ENCODE results near the gene ELK4. TPM values are rescaled to one million over a fixed set of nuclear protein-coding genes. Genes with fewer than 3 reads are reported as not detected.

Gene ELK4
- total RNA-seq, 1 donor from 2014 or later, result 36.6 TPM

GRCh38 chr1:205587581-205587980 lies 44.2 kb downstream of the ELK4 start:
- DNase-seq (ENCODE audit: low spot score), result no peak
- H3K27me3 Mint-ChIP-seq (ENCODE audit: insufficient read depth, low read depth), result peaks cover 9% of the 10 kb centered on the region
- peaks cover 16% of the 10 kb centered on the region for H3K4me1 Mint-ChIP-seq
- Histone ChIP-seq H3K79me2 (ENCODE audit: low read depth) (no peaks in the 10 kb centered on the region), H3K9ac (no peak overlapping the region), H3F3A (ENCODE audit: low read depth) (no peaks in the 10 kb centered on the region), H3K4me1 (no peaks in the 10 kb centered on the region), H3K36me3 (no peaks in the 10 kb centered on the region), H3K4me2 (no peak overlapping the region), H3K27me3 (peaks cover 5% of the 10 kb centered on the region), H3K27ac (no peak overlapping the region), H2AFZ (replicated peaks) (no peak overlapping the region), H3K9me3 (ENCODE audit: low read depth) (no peaks in the 10 kb centered on the region), H4K20me1 (ENCODE audit: low read depth) (no peaks in the 10 kb centered on the region), H3K4me3 (no peak overlapping the region)
- TF ChIP-seq, protein P1, sequence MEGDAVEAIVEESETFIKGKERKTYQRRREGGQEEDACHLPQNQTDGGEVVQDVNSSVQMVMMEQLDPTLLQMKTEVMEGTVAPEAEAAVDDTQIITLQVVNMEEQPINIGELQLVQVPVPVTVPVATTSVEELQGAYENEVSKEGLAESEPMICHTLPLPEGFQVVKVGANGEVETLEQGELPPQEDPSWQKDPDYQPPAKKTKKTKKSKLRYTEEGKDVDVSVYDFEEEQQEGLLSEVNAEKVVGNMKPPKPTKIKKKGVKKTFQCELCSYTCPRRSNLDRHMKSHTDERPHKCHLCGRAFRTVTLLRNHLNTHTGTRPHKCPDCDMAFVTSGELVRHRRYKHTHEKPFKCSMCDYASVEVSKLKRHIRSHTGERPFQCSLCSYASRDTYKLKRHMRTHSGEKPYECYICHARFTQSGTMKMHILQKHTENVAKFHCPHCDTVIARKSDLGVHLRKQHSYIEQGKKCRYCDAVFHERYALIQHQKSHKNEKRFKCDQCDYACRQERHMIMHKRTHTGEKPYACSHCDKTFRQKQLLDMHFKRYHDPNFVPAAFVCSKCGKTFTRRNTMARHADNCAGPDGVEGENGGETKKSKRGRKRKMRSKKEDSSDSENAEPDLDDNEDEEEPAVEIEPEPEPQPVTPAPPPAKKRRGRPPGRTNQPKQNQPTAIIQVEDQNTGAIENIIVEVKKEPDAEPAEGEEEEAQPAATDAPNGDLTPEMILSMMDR (IDR thresholded peaks at IDR 0.05), result no peak
- TF ChIP-seq EZH2 (IDR thresholded peaks at IDR 0.05), result no peak
- TF ChIP-seq EZH2phosphoT487 (IDR thresholded peaks at IDR 0.05), result no peak
- no peaks in the 10 kb centered on the region for H3K9me3 Mint-ChIP-seq
- H3K36me3 Mint-ChIP-seq, result no peaks in the 10 kb centered on the region
- H3K27ac Mint-ChIP-seq, result no peak overlapping the region
- H3K4me3 Mint-ChIP-seq, result no peak overlapping the region

GRCh38 chr1:205585835-205586785 lies 45.7 kb downstream of the ELK4 start:
- no peaks in the 10 kb centered on the region for H3K79me2 ChIP-seq (ENCODE audit: low read depth)
- no peaks in the 10 kb centered on the region for H3K4me1 ChIP-seq
- Mint-ChIP-seq H3K27ac (no peak overlapping the region), H3K27me3 (ENCODE audit: insufficient read depth, low read depth) (peaks cover 6% of the 10 kb centered on the region), H3K9me3 (no peaks in the 10 kb centered on the region), H3K4me3 (no peak overlapping the region), H3K4me1 (peaks cover 19% of the 10 kb centered on the region), H3K36me3 (no peaks in the 10 kb centered on the region)
- no peak overlapping the region for H2AFZ ChIP-seq (replicated peaks)
- H3K27ac ChIP-seq, result no peak overlapping the region
- TF ChIP-seq EZH2 (IDR thresholded peaks at IDR 0.05) (no peak), EZH2phosphoT487 (IDR thresholded peaks at IDR 0.05) (no peak)
- TF ChIP-seq, protein P1 (IDR thresholded peaks at IDR 0.05), result no peak
- H3K36me3 ChIP-seq, result no peaks in the 10 kb centered on the region
- no peaks in the 10 kb centered on the region for H4K20me1 ChIP-seq (ENCODE audit: low read depth)
- no peak overlapping the region for H3K4me2 ChIP-seq
- H3F3A ChIP-seq (ENCODE audit: low read depth), result no peaks in the 10 kb centered on the region
- no peak for DNase-seq (ENCODE audit: low spot score)
- H3K27me3 ChIP-seq, result peaks cover 5% of the 10 kb centered on the region
- no peaks in the 10 kb centered on the region for H3K9me3 ChIP-seq (ENCODE audit: low read depth)
- H3K4me3 ChIP-seq, result no peak overlapping the region
- H3K9ac ChIP-seq, result no peak overlapping the region

DNA sequence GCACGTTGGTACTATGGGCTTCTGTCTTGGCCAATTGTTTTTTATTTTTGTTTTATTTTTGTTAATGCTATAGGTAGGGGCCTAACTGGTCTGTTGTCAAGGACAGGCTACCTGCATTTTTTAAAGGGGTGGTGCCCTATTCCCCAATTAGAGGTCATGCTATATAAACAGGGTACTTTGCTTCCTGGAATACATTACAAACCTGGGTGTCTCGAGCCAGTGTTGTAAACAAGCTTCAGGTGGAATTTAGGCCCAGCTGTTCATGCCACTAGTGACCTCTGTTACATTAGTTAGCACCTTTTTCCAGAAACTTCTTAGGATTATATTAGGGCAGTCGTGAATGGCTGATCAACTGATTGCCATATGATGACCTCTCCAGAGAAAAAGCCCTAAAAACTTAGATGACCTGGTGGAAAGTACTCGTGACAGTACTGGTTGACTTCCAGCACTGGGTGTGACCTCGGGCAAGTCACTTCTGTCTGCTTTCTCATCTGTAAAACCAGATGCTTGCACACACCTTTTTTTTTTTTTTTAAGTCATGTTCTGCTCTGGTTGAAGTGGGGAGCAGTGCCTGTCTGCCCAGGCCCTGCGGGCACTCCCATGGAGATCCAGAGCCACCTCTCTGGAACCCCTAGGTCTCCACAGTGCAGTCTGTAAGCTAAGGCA lies 46.5 kb downstream of the ELK4 start:
- H3K36me3 Mint-ChIP-seq, result no peaks in the 10 kb centered on the region
- TF ChIP-seq, protein P1 (IDR thresholded peaks at IDR 0.05), result no peak
- TF ChIP-seq EZH2 (IDR thresholded peaks at IDR 0.05), result no peak
- no peak for TF ChIP-seq EZH2phosphoT487 (IDR thresholded peaks at IDR 0.05)
- H3K4me3 ChIP-seq, result no peak overlapping the region
- DNase-seq (ENCODE audit: low spot score), result no peak
- no peaks in the 10 kb centered on the region for H3K79me2 ChIP-seq (ENCODE audit: low read depth)
- H3K9me3 ChIP-seq (ENCODE audit: low read depth), result no peaks in the 10 kb centered on the region
- no peak overlapping the region for H3K4me3 Mint-ChIP-seq
- no peak overlapping the region for H3K9ac ChIP-seq
- peaks cover under 1% of the 10 kb centered on the region for H3K4me1 ChIP-seq
- H3K9me3 Mint-ChIP-seq, result no peaks in the 10 kb centered on the region
- no peak overlapping the region for H2AFZ ChIP-seq (replicated peaks)
- no peaks in the 10 kb centered on the region for H3F3A ChIP-seq (ENCODE audit: low read depth)
- peaks cover 19% of the 10 kb centered on the region for H3K4me1 Mint-ChIP-seq
- no peaks in the 10 kb centered on the region for H4K20me1 ChIP-seq (ENCODE audit: low read depth)
- peaks cover 8% of the 10 kb centered on the region for H3K27me3 Mint-ChIP-seq (ENCODE audit: insufficient read depth, low read depth)
- H3K36me3 ChIP-seq, result no peaks in the 10 kb centered on the region
- no peaks in the 10 kb centered on the region for H3K27me3 ChIP-seq
- no peak overlapping the region for H3K27ac Mint-ChIP-seq
- H3K4me2 ChIP-seq, result no peak overlapping the region
- no peak overlapping the region for H3K27ac ChIP-seq
